ENCODE results near the gene RANBP1.

- TF ChIP-seq CTCF (IDR thresholded peaks at IDR 0.05) (no peak), POLR2A (IDR thresholded peaks at IDR 0.05) (no peak)
Measured at GRCh38 chr22:20160041-20160440, 44.1 kb downstream of the RANBP1 start.
